Mucosa of gallbladder (tissue), 1 donor: ENCODE results near the gene TMEM121. TPM values are rescaled to one million over a fixed set of nuclear protein-coding genes. Genes with fewer than 3 reads are reported as not detected.
"Not testable (repeated sequence)": the region's sequence is repeated elsewhere in the genome, so short reads cannot be mapped to it uniquely, and the experiment has no call there.

Source experiments
- DNase-seq: peaks from one replicate; pipeline ENCODE4 v3.0.0-alpha.2; 2020; ENCODE audit warnings: low spot score
- total RNA-seq: library from RNA; stranded (reverse); gene quantifications from one replicate; pipeline ENCODE4 v1.2.1, GENCODE V29; 2021
- donor health status: DM: no; HTN: no; CAD: no.

The TMEM121 gene
- total RNA-seq, 1 donor from 2014 or later = 3.7 TPM

- DNase-seq = not testable (repeated sequence)
Measured at GRCh38 chr14:105547072-105547471, 20.7 kb downstream of the TMEM121 start.

- DNase-seq = no peak
Measured at GRCh38 chr14:105547741-105548169, 21.4 kb downstream of the TMEM121 start.

- no peak for DNase-seq
Measured at GRCh38 chr14:105549481-105549880, 23.1 kb downstream of the TMEM121 start.

- no peak for DNase-seq
Measured at GRCh38 chr14:105554022-105554421, 27.6 kb downstream of the TMEM121 start.

- no peak for DNase-seq
Measured at GRCh38 chr14:105554523-105554922, 28.1 kb downstream of the TMEM121 start.

GRCh38 chr14:105557671-105558070 is 31.3 kb downstream of the TMEM121 start:
- not testable (repeated sequence) for DNase-seq

- not testable (repeated sequence) for DNase-seq
Measured at GRCh38 chr14:105558449-105559154, 32.2 kb downstream of the TMEM121 start.

GRCh38 chr14:105559384-105560047 is 33.1 kb downstream of the TMEM121 start:
- not testable (repeated sequence) for DNase-seq

- DNase-seq = not testable (repeated sequence)
Measured at GRCh38 chr14:105560048-105560669, 33.8 kb downstream of the TMEM121 start.

GRCh38 chr14:105561345-105561744 is 35.0 kb downstream of the TMEM121 start:
- DNase-seq = not testable (repeated sequence)

- no peak for DNase-seq
Measured at GRCh38 chr14:105562713-105563346, 36.4 kb downstream of the TMEM121 start.

GRCh38 chr14:105563347-105563737 is 37.0 kb downstream of the TMEM121 start:
- DNase-seq = no peak

- DNase-seq = not testable (repeated sequence)
Measured at GRCh38 chr14:105564536-105564935, 38.2 kb downstream of the TMEM121 start.

GRCh38 chr14:105565185-105565919 is 39.0 kb downstream of the TMEM121 start:
- DNase-seq = not testable (repeated sequence)

- not testable (repeated sequence) for DNase-seq
Measured at GRCh38 chr14:105566248-105567163, 40.1 kb downstream of the TMEM121 start.

GRCh38 chr14:105567164-105568103 is 41.1 kb downstream of the TMEM121 start:
- not testable (repeated sequence) for DNase-seq

GRCh38 chr14:105568140-105568843 is 41.9 kb downstream of the TMEM121 start:
- DNase-seq = not testable (repeated sequence)
